Natural killer cell treated with Interleukin-12 subunit alpha and Interleukin-12 subunit beta and Interleukin-15 and Interleukin-18, amount 100 ng/mL, for 72 hours (primary cell): ENCODE results near the gene RANBP17. TPM values are rescaled to one million over a fixed set of nuclear protein-coding genes. Genes with fewer than 3 reads are reported as not detected.

Experiments
- ATAC-seq, 2 donors: fragments of 150-1000 bp; cut with Tn5 transposase in 1 of 2; sonication (Bioruptor Pico), chemical (Tn5 transposase) in 1 of 2; 2 replicates each; pipeline ENCODE4 v1.10.0; 2021
- DNase-seq: peaks from one replicate; pipeline ENCODE4 v3.0.0; 2022; ENCODE audit warnings: low spot score
- H3K27ac Mint-ChIP-seq, 2 donors: 1 replicate in 1 of 2; 2 replicates in 1 of 2; pipeline ENCODE4 v1.8.0; 2022; ENCODE audit warnings: mixed read lengths in 2 of 2, mild to moderate bottlenecking in 1 of 2, moderate library complexity in 1 of 2
- H3K27me3 Mint-ChIP-seq, 2 donors: 1 replicate in 1 of 2; 2 replicates in 1 of 2; pipeline ENCODE4 v1.8.0; 2022; ENCODE audit warnings: mixed read lengths in 2 of 2
- H3K36me3 Mint-ChIP-seq: one replicate; pipeline ENCODE4 v1.8.0; 2022; ENCODE audit warnings: mixed read lengths
- H3K4me1 Mint-ChIP-seq, 2 donors: 1 replicate in 1 of 2; 2 replicates in 1 of 2; pipeline ENCODE4 v1.8.0; 2022; ENCODE audit warnings: low read depth in 2 of 2, mixed read lengths in 2 of 2, mild to moderate bottlenecking in 1 of 2
- H3K4me3 Mint-ChIP-seq: one replicate; pipeline ENCODE4 v1.8.0; 2022; ENCODE audit warnings: mixed read lengths
- H3K9me3 Mint-ChIP-seq: 2 replicates; pipeline ENCODE4 v1.8.0; 2022; ENCODE audit warnings: mixed read lengths
- total RNA-seq, 2 donors: library from RNA; stranded (reverse); gene quantifications; one replicate each; pipeline ENCODE4 v1.2.3, GENCODE V29; 2022

Gene RANBP17
- total RNA-seq, 2 donors from 2014 or later: 6.9 to 8.3 TPM

- Mint-ChIP-seq H3K4me1 (no peaks in the 10 kb centered on the region), H3K27me3 (no peaks in the 10 kb centered on the region), H3K36me3 (no peaks in the 10 kb centered on the region), H3K27ac (no peak overlapping the region), H3K9me3 (no peaks in the 10 kb centered on the region), H3K4me3 (no peak overlapping the region)
- DNase-seq: no peak
- ATAC-seq: no peak
Measured at GRCh38 chr5:171139227-171139626, 277.4 kb downstream of the RANBP17 start.

DNA sequence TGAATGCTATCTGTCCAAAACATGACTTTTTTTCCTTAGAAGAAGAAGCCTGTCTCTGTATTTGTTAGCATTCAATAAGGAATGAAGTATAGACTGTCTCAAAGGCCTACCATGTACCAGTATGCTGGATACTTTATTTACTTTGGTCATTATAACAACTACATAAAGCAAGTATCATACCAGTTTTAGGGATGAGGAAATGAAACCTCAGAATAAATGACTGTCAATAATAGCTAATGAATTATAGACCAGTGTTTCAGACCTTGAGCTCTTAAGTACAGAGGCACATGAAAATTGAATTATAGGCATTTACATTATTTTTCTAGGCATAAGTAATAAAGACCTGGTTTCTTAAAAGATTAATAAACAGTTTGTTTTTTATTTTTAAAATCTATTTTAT is 280.8 kb downstream of the RANBP17 start:
- Mint-ChIP-seq H3K27ac (no peak overlapping the region), H3K36me3 (no peaks in the 10 kb centered on the region), H3K4me3 (no peak overlapping the region), H3K9me3 (no peaks in the 10 kb centered on the region), H3K4me1 (no peaks in the 10 kb centered on the region), H3K27me3 (no peaks in the 10 kb centered on the region)
- DNase-seq: no peak
- ATAC-seq: no peak

GRCh38 chr5:171143171-171143570 is 281.4 kb downstream of the RANBP17 start:
- DNase-seq: no peak
- H3K9me3 Mint-ChIP-seq: no peaks in the 10 kb centered on the region
- no peaks in the 10 kb centered on the region for H3K36me3 Mint-ChIP-seq
- no peak for ATAC-seq
- no peaks in the 10 kb centered on the region for H3K4me1 Mint-ChIP-seq
- H3K27ac Mint-ChIP-seq: no peak overlapping the region
- no peaks in the 10 kb centered on the region for H3K27me3 Mint-ChIP-seq
- H3K4me3 Mint-ChIP-seq: no peak overlapping the region

- H3K4me3 Mint-ChIP-seq: no peak overlapping the region
- no peak for ATAC-seq
- H3K36me3 Mint-ChIP-seq: no peaks in the 10 kb centered on the region
- H3K27me3 Mint-ChIP-seq: no peaks in the 10 kb centered on the region
- no peaks in the 10 kb centered on the region for H3K4me1 Mint-ChIP-seq
- no peak overlapping the region for H3K27ac Mint-ChIP-seq
- no peak for DNase-seq
- no peaks in the 10 kb centered on the region for H3K9me3 Mint-ChIP-seq
Measured at GRCh38 chr5:171143926-171144325, 282.1 kb downstream of the RANBP17 start.

- ATAC-seq (no peak), DNase-seq (no peak)
- no peaks in the 10 kb centered on the region for H3K27me3 Mint-ChIP-seq
- H3K27ac Mint-ChIP-seq: no peak overlapping the region
- no peak overlapping the region for H3K4me3 Mint-ChIP-seq
- H3K36me3 Mint-ChIP-seq: no peaks in the 10 kb centered on the region
- no peaks in the 10 kb centered on the region for H3K9me3 Mint-ChIP-seq
- H3K4me1 Mint-ChIP-seq: no peaks in the 10 kb centered on the region
Measured at GRCh38 chr5:171149333-171149732, 287.5 kb downstream of the RANBP17 start.

- H3K36me3 Mint-ChIP-seq: no peaks in the 10 kb centered on the region
- no peaks in the 10 kb centered on the region for H3K27me3 Mint-ChIP-seq
- no peak for DNase-seq
- H3K4me1 Mint-ChIP-seq: no peaks in the 10 kb centered on the region
- H3K27ac Mint-ChIP-seq: no peak overlapping the region
- no peaks in the 10 kb centered on the region for H3K9me3 Mint-ChIP-seq
- no peak for ATAC-seq
- no peak overlapping the region for H3K4me3 Mint-ChIP-seq
Measured at GRCh38 chr5:171149772-171150171, 288.0 kb downstream of the RANBP17 start.

- ATAC-seq (no peak), DNase-seq (no peak)
- Mint-ChIP-seq H3K4me1 (no peaks in the 10 kb centered on the region), H3K36me3 (no peaks in the 10 kb centered on the region), H3K27me3 (no peaks in the 10 kb centered on the region), H3K27ac (no peak overlapping the region), H3K4me3 (no peak overlapping the region), H3K9me3 (no peaks in the 10 kb centered on the region)
Measured at GRCh38 chr5:171152382-171152781, 290.6 kb downstream of the RANBP17 start.

- no peaks in the 10 kb centered on the region for H3K9me3 Mint-ChIP-seq
- H3K4me1 Mint-ChIP-seq: no peaks in the 10 kb centered on the region
- DNase-seq (no peak), ATAC-seq (no peak)
- H3K27me3 Mint-ChIP-seq: no peaks in the 10 kb centered on the region
- no peaks in the 10 kb centered on the region for H3K36me3 Mint-ChIP-seq
- H3K27ac Mint-ChIP-seq: no peak overlapping the region
- no peak overlapping the region for H3K4me3 Mint-ChIP-seq
Measured at GRCh38 chr5:171155621-171156020, 293.8 kb downstream of the RANBP17 start.

- ATAC-seq: no peak
- no peaks in the 10 kb centered on the region for H3K27me3 Mint-ChIP-seq
- H3K27ac Mint-ChIP-seq: no peak overlapping the region
- no peak for DNase-seq
- H3K4me1 Mint-ChIP-seq: no peaks in the 10 kb centered on the region
- H3K36me3 Mint-ChIP-seq: no peaks in the 10 kb centered on the region
- no peaks in the 10 kb centered on the region for H3K9me3 Mint-ChIP-seq
- H3K4me3 Mint-ChIP-seq: no peak overlapping the region
Measured at GRCh38 chr5:171157276-171157675, 295.5 kb downstream of the RANBP17 start.

DNA sequence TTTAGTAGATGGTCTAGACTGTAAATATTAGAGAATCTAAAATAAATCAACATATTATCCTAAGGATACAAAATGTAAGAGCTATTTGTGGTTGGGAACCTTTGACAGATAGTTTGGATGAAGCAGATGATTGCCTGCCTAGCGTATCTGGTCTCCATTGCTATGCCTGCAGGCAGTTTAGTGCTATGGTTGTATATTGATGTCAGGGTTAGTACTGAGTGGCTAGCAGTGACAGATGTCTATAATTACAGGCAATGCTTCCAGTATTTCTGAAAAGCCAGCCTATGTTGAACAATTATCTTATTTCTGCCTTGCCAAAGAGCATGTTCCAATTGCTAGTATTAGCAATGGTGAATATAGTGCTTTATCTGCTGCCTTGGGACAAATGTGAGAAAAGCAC is 296.0 kb downstream of the RANBP17 start:
- DNase-seq (no peak), ATAC-seq (no peak)
- no peaks in the 10 kb centered on the region for H3K27me3 Mint-ChIP-seq
- H3K4me3 Mint-ChIP-seq: no peak overlapping the region
- no peaks in the 10 kb centered on the region for H3K9me3 Mint-ChIP-seq
- no peaks in the 10 kb centered on the region for H3K36me3 Mint-ChIP-seq
- H3K4me1 Mint-ChIP-seq: no peaks in the 10 kb centered on the region
- H3K27ac Mint-ChIP-seq: no peak overlapping the region

- Mint-ChIP-seq H3K36me3 (no peaks in the 10 kb centered on the region), H3K9me3 (no peaks in the 10 kb centered on the region), H3K27me3 (no peaks in the 10 kb centered on the region), H3K4me1 (no peaks in the 10 kb centered on the region), H3K4me3 (no peak overlapping the region), H3K27ac (no peak overlapping the region)
- no peak for DNase-seq
- no peak for ATAC-seq
Measured at GRCh38 chr5:171158581-171158980, 296.8 kb downstream of the RANBP17 start.

GRCh38 chr5:171162165-171162564 is 300.3 kb downstream of the RANBP17 start:
- no peaks in the 10 kb centered on the region for H3K9me3 Mint-ChIP-seq
- no peak overlapping the region for H3K27ac Mint-ChIP-seq
- no peak for ATAC-seq
- no peak for DNase-seq
- H3K27me3 Mint-ChIP-seq: peaks cover 4% of the 10 kb centered on the region in 2 donors
- no peak overlapping the region for H3K4me3 Mint-ChIP-seq
- H3K4me1 Mint-ChIP-seq: no peaks in the 10 kb centered on the region
- H3K36me3 Mint-ChIP-seq: no peaks in the 10 kb centered on the region

DNA sequence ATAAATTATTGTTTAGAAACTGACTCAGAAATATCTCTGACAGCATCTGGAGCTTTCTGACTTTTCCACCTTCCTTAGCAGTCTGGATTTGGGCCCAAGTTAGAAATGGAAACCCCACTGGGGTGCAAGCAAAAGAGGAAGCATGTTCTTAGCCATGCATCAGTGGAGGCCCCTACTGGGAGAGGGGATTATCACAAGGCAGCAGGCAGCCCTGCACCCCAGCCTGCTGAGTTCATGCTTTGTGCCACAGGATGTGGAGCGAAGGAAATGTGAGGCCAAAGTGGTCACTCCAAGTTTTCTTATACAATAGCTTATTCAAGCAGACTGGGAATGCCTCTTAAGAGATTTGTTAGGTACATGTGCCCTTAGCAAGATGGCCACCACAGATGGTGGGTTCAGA is 300.8 kb downstream of the RANBP17 start:
- no peaks in the 10 kb centered on the region for H3K9me3 Mint-ChIP-seq
- no peak overlapping the region for H3K4me3 Mint-ChIP-seq
- peaks cover 4% of the 10 kb centered on the region in 2 donors for H3K27me3 Mint-ChIP-seq
- DNase-seq (no peak), ATAC-seq (no peak)
- H3K27ac Mint-ChIP-seq: no peak overlapping the region
- H3K4me1 Mint-ChIP-seq: no peaks in the 10 kb centered on the region
- H3K36me3 Mint-ChIP-seq: no peaks in the 10 kb centered on the region

DNA sequence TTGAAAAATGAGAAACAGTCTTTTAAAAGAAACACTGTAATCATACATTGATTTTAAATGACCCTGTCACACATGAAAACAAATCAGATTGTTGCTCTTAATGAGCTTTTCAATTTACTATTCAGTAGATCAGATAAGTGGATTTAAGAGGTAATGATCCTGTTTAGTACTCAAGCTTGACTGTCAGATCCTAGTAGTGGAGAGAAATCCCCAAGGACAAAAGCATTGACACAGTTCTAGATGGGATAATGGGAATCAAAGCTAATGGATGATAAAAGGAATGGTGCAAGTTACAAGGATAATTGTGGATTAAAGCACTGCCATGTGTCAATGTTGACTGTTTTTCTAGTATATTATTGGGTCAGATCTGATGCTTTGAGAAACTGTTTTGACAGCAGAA is 304.9 kb downstream of the RANBP17 start:
- no peaks in the 10 kb centered on the region for H3K4me1 Mint-ChIP-seq
- H3K4me3 Mint-ChIP-seq: no peak overlapping the region
- H3K36me3 Mint-ChIP-seq: no peaks in the 10 kb centered on the region
- peaks cover 7 to 13% of the 10 kb centered on the region in 2 donors for H3K27me3 Mint-ChIP-seq
- no peaks in the 10 kb centered on the region for H3K9me3 Mint-ChIP-seq
- no peak for DNase-seq
- no peak overlapping the region for H3K27ac Mint-ChIP-seq
- ATAC-seq: no peak

- H3K4me1 Mint-ChIP-seq: no peaks in the 10 kb centered on the region
- no peak overlapping the region for H3K4me3 Mint-ChIP-seq
- no peak overlapping the region for H3K27ac Mint-ChIP-seq
- no peak for DNase-seq
- H3K36me3 Mint-ChIP-seq: no peaks in the 10 kb centered on the region
- peaks cover 7 to 13% of the 10 kb centered on the region in 2 donors for H3K27me3 Mint-ChIP-seq
- ATAC-seq: no peak
- no peaks in the 10 kb centered on the region for H3K9me3 Mint-ChIP-seq
Measured at GRCh38 chr5:171168171-171168570, 306.4 kb downstream of the RANBP17 start.
